Testis (tissue), 3 donors: ENCODE results near the gene WDR88. TPM values are rescaled to one million over a fixed set of nuclear protein-coding genes. Genes with fewer than 3 reads are reported as not detected.

ENCODE experiments used
- DNase-seq: peaks from one replicate; pipeline ENCODE4 v3.0.0-alpha.2; 2019
- H3K27ac ChIP-seq, 2 donors: fragments of 200-600 bp; sonication (generic); one replicate each; pipeline ENCODE4 v1.5.1; 2019
- H3K27me3 ChIP-seq: fragments of 200-600 bp; sonication (generic); one replicate; pipeline ENCODE4 v1.5.1; 2019
- H3K36me3 ChIP-seq: fragments of 200-600 bp; sonication (generic); one replicate; pipeline ENCODE4 v1.5.1; 2017; ENCODE audit warnings: low read depth; ENCODE audit errors: missing control alignments
- H3K4me1 ChIP-seq: fragments of 200-600 bp; sonication (generic); one replicate; pipeline ENCODE4 v1.5.1; 2019
- H3K4me3 ChIP-seq, 2 donors: fragments of 200-600 bp; sonication (generic); one replicate each; pipeline ENCODE4 v1.5.1; 2017 to 2019
- H3K9me3 ChIP-seq: fragments of 200-600 bp; sonication (generic); one replicate; pipeline ENCODE4 v1.5.1; 2017
- CTCF ChIP-seq, 3 experiments: fragments of 450-650 bp in 2 of 3; fragments of 200-600 bp in 1 of 3; sonication (generic) in 1 of 3; IDR thresholded peaks; one replicate each; pipeline ENCODE4 v1.5.1; 2016 to 2019; ENCODE audit warnings: antibody characterized with exemption in 3 of 3, mild to moderate bottlenecking in 2 of 3, moderate library complexity in 1 of 3
- POLR2A ChIP-seq: fragments of 450-650 bp; IDR thresholded peaks from one replicate; pipeline ENCODE4 v1.6.1; 2017; ENCODE audit warnings: antibody characterized with exemption, mild to moderate bottlenecking, moderate library complexity
- WGBS, 2 donors: methylation state at CpG; one replicate each; pipeline ENCODE4 v1.1.5; 2018; 5-methylcytosine and 5-hydroxymethylcytosine counted together
- intact Hi-C: fragments of 100-400 bp; cut with DNase I; formaldehyde crosslinking; loops from one replicate; pipeline ENCODE4 v1.15.1; 2023; ENCODE audit warnings: low total_unique reads
- polyA plus RNA-seq: library from polyadenylated mRNA; stranded (reverse); fragments of 350-450 nt; fragmentation: Illumina TruSeq; extraction: RNeasy Lipid Tissue Mini Kit (QIAGEN cat#74804); gene quantifications from one replicate; pipeline ENCODE4 v1.2.3, GENCODE V29; 2014; ENCODE audit warnings: low read depth, low replicate concordance; ENCODE audit not compliant: insufficient read depth
- total RNA-seq, 2 donors: library from RNA; depleted of rRNA; stranded (reverse); fragments of >200 nt; gene quantifications; one replicate each; pipeline ENCODE4 v1.2.3, GENCODE V29; 2016

The WDR88 gene
- total and polyA plus RNA-seq, 3 donors from 2014 or later: 5.0 to 15.3 (median 8.9) TPM

- Histone ChIP-seq H3K4me1 (no peaks in the 10 kb centered on the region), H3K27me3 (no peaks in the 10 kb centered on the region), H3K9me3 (no peaks in the 10 kb centered on the region), H3K4me3 (no peak overlapping the region), H3K36me3 (no peaks in the 10 kb centered on the region), H3K27ac (no peak overlapping the region)
- intact Hi-C loops: no loop called here
- WGBS, 2 donors: 71 to 88% methylated on average over 4 of the region's 4 CpGs
- DNase-seq: no peak
- no peak for TF ChIP-seq POLR2A
- no peak for TF ChIP-seq CTCF (IDR thresholded peaks at IDR 0.05)
These were observed 7.3 kb downstream of the WDR88 start for GRCh38 chr19:33139165-33139564.

- H3K27ac ChIP-seq: no peak overlapping the region
- peak overlapping the region in 1 of 2 donors; percentile 24 for H3K4me3 ChIP-seq
- TF ChIP-seq POLR2A (no peak), CTCF (IDR thresholded peaks at IDR 0.05) (peak; percentile 77 to 90 (median 86))
- WGBS, 2 donors: 23 to 26% methylated on average over 23 of the region's 23 CpGs
- intact Hi-C loops: no loop called here
- H3K9me3 ChIP-seq: no peaks in the 10 kb centered on the region
- H3K27me3 ChIP-seq: no peaks in the 10 kb centered on the region
- H3K4me1 ChIP-seq: no peaks in the 10 kb centered on the region
- DNase-seq: peak; percentile 80
- H3K36me3 ChIP-seq: no peaks in the 10 kb centered on the region
These were observed 12.0 kb downstream of the WDR88 start for GRCh38 chr19:33143897-33144405.

- H3K27ac ChIP-seq: no peak overlapping the region
- H3K4me1 ChIP-seq: no peaks in the 10 kb centered on the region
- H3K9me3 ChIP-seq: no peaks in the 10 kb centered on the region
- H3K36me3 ChIP-seq: no peaks in the 10 kb centered on the region
- no peaks in the 10 kb centered on the region for H3K27me3 ChIP-seq
- 90 to 91% methylated on average over 9 of the region's 9 CpGs for WGBS, 2 donors
- intact Hi-C loops: no loop called here
- DNase-seq: no peak
- TF ChIP-seq CTCF (IDR thresholded peaks at IDR 0.05): no peak
- H3K4me3 ChIP-seq: no peak overlapping the region
These were observed 14.3 kb downstream of the WDR88 start for GRCh38 chr19:33146209-33146608.

GRCh38 chr19:33147538-33147937, 15.6 kb downstream of the WDR88 start:
- H3K9me3 ChIP-seq: no peaks in the 10 kb centered on the region
- no peak overlapping the region for H3K4me3 ChIP-seq
- H3K36me3 ChIP-seq: no peaks in the 10 kb centered on the region
- no peaks in the 10 kb centered on the region for H3K4me1 ChIP-seq
- H3K27ac ChIP-seq: no peak overlapping the region
- no peak for TF ChIP-seq POLR2A
- no peak for TF ChIP-seq CTCF (IDR thresholded peaks at IDR 0.05)
- no peak for DNase-seq
- intact Hi-C loops: no loop called here
- no peaks in the 10 kb centered on the region for H3K27me3 ChIP-seq
- WGBS, 2 donors: 82 to 90% methylated on average over 6 of the region's 6 CpGs

GRCh38 chr19:33150852-33151518, 19.1 kb downstream of the WDR88 start:
- WGBS, 2 donors: 79 to 87% methylated on average over 12 to 14 of the region's 14 CpGs
- H3K36me3 ChIP-seq: no peaks in the 10 kb centered on the region
- no peak for TF ChIP-seq CTCF (IDR thresholded peaks at IDR 0.05)
- TF ChIP-seq POLR2A: no peak
- no peaks in the 10 kb centered on the region for H3K4me1 ChIP-seq
- no peaks in the 10 kb centered on the region for H3K9me3 ChIP-seq
- no peak overlapping the region for H3K27ac ChIP-seq
- no peaks in the 10 kb centered on the region for H3K27me3 ChIP-seq
- no peak overlapping the region for H3K4me3 ChIP-seq
- intact Hi-C loops: no loop called here
- no peak for DNase-seq
